Karpas-422 (cell line): ENCODE measurements around the gene CYP24A1. TPM values are rescaled to one million over a fixed set of nuclear protein-coding genes. Genes with fewer than 3 reads are reported as not detected.

ENCODE experiments used
- DNase-seq: peaks from one replicate; pipeline ENCODE4 v3.0.0-alpha.2; 2015
- H2AFZ ChIP-seq: fragments of 200-600 bp; sonication (generic); 2 replicates; pipeline ENCODE4 v1.6.1; 2014; ENCODE audit warnings: antibody characterized with exemption, low read length, mixed read lengths
- H3K27ac ChIP-seq: fragments of 200-600 bp; sonication (generic); 2 replicates; pipeline ENCODE4 v1.5.1; 2014; ENCODE audit warnings: mild to moderate bottlenecking, low read length, moderate library complexity
- H3K27me3 ChIP-seq: fragments of 200-600 bp; sonication (generic); 2 replicates; pipeline ENCODE4 v1.6.1; 2014; ENCODE audit warnings: low read length, mixed read lengths
- H3K36me3 ChIP-seq: fragments of 200-600 bp; sonication (generic); 2 replicates; pipeline ENCODE4 v1.6.1; 2014; ENCODE audit warnings: low read length, mixed read lengths; ENCODE audit not compliant: insufficient read depth
- H3K4me1 ChIP-seq: fragments of 200-600 bp; sonication (generic); 2 replicates; pipeline ENCODE4 v1.6.1; 2014; ENCODE audit warnings: mild to moderate bottlenecking, low read length, mixed read lengths
- H3K4me2 ChIP-seq: fragments of 200-600 bp; sonication (generic); 2 replicates; pipeline ENCODE4 v1.6.1; 2014; ENCODE audit warnings: low read length, low read depth, mild to moderate bottlenecking; ENCODE audit not compliant: poor library complexity, severe bottlenecking
- H3K4me3 ChIP-seq: fragments of 200-600 bp; sonication (generic); 2 replicates; pipeline ENCODE4 v1.5.1; 2014; ENCODE audit warnings: mild to moderate bottlenecking, antibody characterized with exemption, low read length, mixed read lengths
- H3K79me2 ChIP-seq: fragments of 200-600 bp; sonication (generic); 2 replicates; pipeline ENCODE4 v1.6.1; 2014; ENCODE audit warnings: mild to moderate bottlenecking, low read length, mixed read lengths
- H3K9ac ChIP-seq: fragments of 200-600 bp; sonication (generic); 2 replicates; pipeline ENCODE4 v1.6.0; 2014; ENCODE audit warnings: low read length
- H3K9me2 ChIP-seq: fragments of 200-600 bp; sonication (generic), shearing (Covaris generic); replicated peaks from 2 replicates; pipeline ENCODE4 v1.6.0; 2014; ENCODE audit warnings: mild to moderate bottlenecking, low read length, moderate library complexity; ENCODE audit not compliant: insufficient read depth
- H3K9me3 ChIP-seq: fragments of 300-700, 200-600 bp; sonication (generic); 2 replicates; pipeline ENCODE4 v1.6.1; 2014; ENCODE audit warnings: low read length, mixed read lengths
- H4K20me1 ChIP-seq: fragments of 200-600 bp; sonication (generic); 2 replicates; pipeline ENCODE4 v1.6.1; 2014; ENCODE audit warnings: mild to moderate bottlenecking, antibody characterized with exemption, low read length, low read depth; ENCODE audit not compliant: insufficient read depth
- total RNA-seq: library from RNA; depleted of rRNA; stranded (reverse); fragments of >200 nt; shearing (Covaris generic); gene quantifications from 2 replicates; pipeline ENCODE4 v1.2.3, GENCODE V29; 2014; ENCODE audit warnings: low replicate concordance

CYP24A1 gene
- total RNA-seq, 1 experiment from 2014 or later, result not detected

- Histone ChIP-seq H3K27ac (peak within 1 kb of the TSS; percentile 51), H3K9ac (peak within 1 kb of the TSS; percentile 85), H3K4me1 (peaks cover 17% of the 10 kb centered on the region), H3K4me3 (peak within 1 kb of the TSS; percentile 88), H3K36me3 (no peaks in the 10 kb centered on the region), H3K4me2 (peak within 1 kb of the TSS; percentile 91), H3K79me2 (peaks cover 50% of the 10 kb centered on the region), H4K20me1 (no peaks in the 10 kb centered on the region), H3K9me2 (no peaks in the 10 kb centered on the region), H2AFZ (peak within 1 kb of the TSS; percentile 29; the same call in 1 of the 2 replicates), H3K27me3 (no peaks in the 10 kb centered on the region), H3K9me3 (no peaks in the 10 kb centered on the region)
- DNase-seq, result peak; percentile 88
These were observed 34.2 kb upstream of the CYP24A1 start, which contains the start of gene PFDN4 for GRCh38 chr20:54207743-54208547. Gene PFDN4, plus strand, starts transcription at chr20:54208087. Its CDS starts 14 bp downstream, at chr20:54208101.

GRCh38 chr20:54207053-54207742 lies 33.4 kb upstream of the CYP24A1 start:
- no peak for DNase-seq
- Histone ChIP-seq H3K36me3 (no peaks in the 10 kb centered on the region), H3K9ac (peak overlapping the region; percentile 85), H4K20me1 (no peaks in the 10 kb centered on the region), H3K79me2 (peaks cover 42% of the 10 kb centered on the region), H3K4me3 (peak overlapping the region; percentile 88), H3K27me3 (no peaks in the 10 kb centered on the region), H3K4me2 (peak overlapping the region; percentile 91), H2AFZ (peak overlapping the region; percentile 29; the same call in 1 of the 2 replicates), H3K4me1 (peaks cover 17% of the 10 kb centered on the region), H3K27ac (no peak overlapping the region), H3K9me3 (no peaks in the 10 kb centered on the region), H3K9me2 (no peaks in the 10 kb centered on the region)

- no peaks in the 10 kb centered on the region for H3K27me3 ChIP-seq
- H3K9me2 ChIP-seq, result no peaks in the 10 kb centered on the region
- no peaks in the 10 kb centered on the region for H3K36me3 ChIP-seq
- H3K9ac ChIP-seq, result no peak overlapping the region
- H2AFZ ChIP-seq, result no peak overlapping the region
- peaks cover 25% of the 10 kb centered on the region for H3K79me2 ChIP-seq
- H3K4me3 ChIP-seq, result no peak overlapping the region
- no peaks in the 10 kb centered on the region for H4K20me1 ChIP-seq
- no peaks in the 10 kb centered on the region for H3K9me3 ChIP-seq
- H3K4me1 ChIP-seq, result peaks cover 17% of the 10 kb centered on the region
- H3K4me2 ChIP-seq, result no peak overlapping the region
- DNase-seq, result no peak
- no peak overlapping the region for H3K27ac ChIP-seq
These were observed 31.7 kb upstream of the CYP24A1 start for GRCh38 chr20:54205450-54205849.

DNA sequence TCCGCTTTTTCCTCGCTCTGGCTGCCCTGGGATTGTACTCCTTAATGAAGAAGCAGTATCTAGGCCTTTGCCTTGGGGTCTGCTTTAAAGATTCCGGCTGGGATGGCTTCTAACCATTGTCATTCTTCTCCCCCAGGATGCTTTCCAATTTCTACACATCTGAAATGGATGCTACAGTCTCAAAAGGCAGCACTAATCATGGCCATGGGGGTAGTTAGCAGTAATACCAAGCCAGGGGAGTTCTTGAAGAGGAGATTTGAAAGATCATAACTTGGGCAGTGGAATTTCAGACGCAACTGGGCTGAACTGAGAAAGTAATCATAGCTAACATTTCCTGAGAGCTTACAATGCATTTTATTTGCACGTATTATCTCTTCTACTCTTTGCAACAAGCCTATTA lies 30.7 kb upstream of the CYP24A1 start:
- Histone ChIP-seq H2AFZ (no peak overlapping the region), H3K9ac (no peak overlapping the region), H3K4me2 (no peak overlapping the region)

DNA sequence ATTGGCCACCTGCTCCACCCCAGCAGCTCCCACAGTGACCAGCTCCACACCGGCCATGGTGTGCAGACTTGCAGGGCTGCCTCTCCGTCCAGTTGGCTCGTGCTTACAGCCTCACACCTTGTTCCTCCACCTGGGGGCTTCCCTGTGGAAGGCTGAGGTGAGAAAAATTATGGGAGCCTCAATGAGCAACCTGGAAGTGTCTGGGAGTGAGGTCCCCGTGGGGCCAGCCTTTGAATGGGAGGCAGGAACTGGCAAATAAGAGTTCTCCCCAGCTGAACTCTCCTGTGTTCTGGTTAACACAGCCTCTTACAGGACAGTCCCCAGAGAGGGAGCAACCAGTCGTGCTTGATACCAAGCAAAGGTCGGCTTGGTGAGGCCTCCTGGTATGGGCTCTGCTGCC lies 30.3 kb upstream of the CYP24A1 start:
- no peaks in the 10 kb centered on the region for H3K36me3 ChIP-seq
- H2AFZ ChIP-seq, result no peak overlapping the region
- no peaks in the 10 kb centered on the region for H3K9me2 ChIP-seq
- H3K4me1 ChIP-seq, result peaks cover 3% of the 10 kb centered on the region
- peaks cover 11% of the 10 kb centered on the region for H3K79me2 ChIP-seq
- 0 out of 2 replicates have a peak, but pooled peaks cover 3% of the 10 kb centered on the region for H4K20me1 ChIP-seq
- no peak overlapping the region for H3K27ac ChIP-seq
- no peaks in the 10 kb centered on the region for H3K27me3 ChIP-seq
- no peak overlapping the region for H3K4me2 ChIP-seq
- H3K9me3 ChIP-seq, result no peaks in the 10 kb centered on the region
- no peak for DNase-seq
- no peak overlapping the region for H3K4me3 ChIP-seq
- no peak overlapping the region for H3K9ac ChIP-seq

More for the DNA sequence above, 30.7 kb upstream of the CYP24A1 start:
- H3K27ac ChIP-seq, result no peak overlapping the region
- no peaks in the 10 kb centered on the region for H3K36me3 ChIP-seq
- no peaks in the 10 kb centered on the region for H3K9me3 ChIP-seq
- H3K79me2 ChIP-seq, result peaks cover 15% of the 10 kb centered on the region
- no peak for DNase-seq
- H3K27me3 ChIP-seq, result no peaks in the 10 kb centered on the region
- peaks cover 7% of the 10 kb centered on the region for H3K4me1 ChIP-seq
- H4K20me1 ChIP-seq, result no peaks in the 10 kb centered on the region
- no peak overlapping the region for H3K4me3 ChIP-seq
- H3K9me2 ChIP-seq, result no peaks in the 10 kb centered on the region

- H3K9me3 ChIP-seq, result no peaks in the 10 kb centered on the region
These were observed 29.5 kb upstream of the CYP24A1 start for GRCh38 chr20:54203281-54203680.

DNA sequence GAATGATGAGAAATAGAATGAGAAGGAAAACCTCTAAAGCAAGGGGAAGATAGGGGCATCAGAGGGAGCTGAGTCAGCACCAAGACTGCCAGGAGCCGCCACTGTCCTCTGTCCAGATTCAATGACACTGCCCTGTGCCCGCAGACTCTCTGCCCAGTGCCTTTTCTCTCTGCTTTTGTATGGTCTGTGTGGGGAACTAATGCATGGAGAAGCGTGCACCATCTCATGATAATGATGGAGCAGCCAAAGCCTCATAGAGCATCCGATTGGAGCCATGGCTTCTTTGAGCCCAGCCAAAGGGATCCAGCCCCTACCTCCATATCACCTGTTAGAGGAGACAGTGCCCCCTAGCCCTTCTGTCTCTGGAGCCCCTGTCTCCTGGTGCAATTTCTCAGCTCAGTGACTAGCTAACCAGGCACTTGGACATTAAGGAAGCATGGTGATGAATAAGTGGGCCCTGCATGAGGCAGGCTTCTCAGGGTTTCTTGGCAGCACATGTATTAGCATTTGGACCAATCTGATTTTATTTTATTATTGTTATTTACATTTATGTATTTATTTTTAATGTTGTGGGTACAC lies 27.6 kb upstream of the CYP24A1 start:
- H3K27ac ChIP-seq, result no peak overlapping the region
- H3K9me3 ChIP-seq, result no peaks in the 10 kb centered on the region
- no peaks in the 10 kb centered on the region for H3K4me1 ChIP-seq
- H3K27me3 ChIP-seq, result no peaks in the 10 kb centered on the region
- no peaks in the 10 kb centered on the region for H3K36me3 ChIP-seq
- H3K79me2 ChIP-seq, result no peaks in the 10 kb centered on the region
- no peak overlapping the region for H2AFZ ChIP-seq
- no peaks in the 10 kb centered on the region for H3K9me2 ChIP-seq
- no peak overlapping the region for H3K4me3 ChIP-seq
- DNase-seq, result no peak
- no peak overlapping the region for H3K4me2 ChIP-seq
- H4K20me1 ChIP-seq, result 0 out of 2 replicates have a peak, but pooled peaks cover 3% of the 10 kb centered on the region
- H3K9ac ChIP-seq, result no peak overlapping the region

More at GRCh38 chr20:54203281-54203680, 29.5 kb upstream of the CYP24A1 start:
- Histone ChIP-seq H3K27me3 (no peaks in the 10 kb centered on the region), H3K4me3 (no peak overlapping the region), H2AFZ (no peak overlapping the region), H3K4me1 (no peaks in the 10 kb centered on the region), H3K4me2 (no peak overlapping the region), H3K36me3 (no peaks in the 10 kb centered on the region), H3K9ac (no peak overlapping the region), H4K20me1 (0 out of 2 replicates have a peak, but pooled peaks cover 3% of the 10 kb centered on the region), H3K9me2 (no peaks in the 10 kb centered on the region), H3K79me2 (peaks cover 3% of the 10 kb centered on the region), H3K27ac (no peak overlapping the region)
- no peak for DNase-seq
